ENCODE results near the gene BICC1. TPM values are rescaled to one million over a fixed set of nuclear protein-coding genes. Genes with fewer than 3 reads are reported as not detected.

BICC1 gene
- total RNA-seq, 4 donors from 2014 or later = 28.8 to 39.0 (median 30.5) TPM

GRCh38 chr10:58870070-58870469 lies 357.4 kb downstream of the BICC1 start:
- DNase-seq (ENCODE audit: low spot score in 2 of 2) = no peak
- H3K9me3 ChIP-seq = peaks cover 0 to 9% (median 0%) of the 10 kb centered on the region in 4 donors
- H3K4me3 ChIP-seq = no peak overlapping the region
- WGBS, 2 donors = 93 to 98% methylated on average over 4 of the region's 4 CpGs
- no peaks in the 10 kb centered on the region for H3K27me3 ChIP-seq
- H3K4me1 ChIP-seq = no peaks in the 10 kb centered on the region
- no peak overlapping the region for H3K27ac ChIP-seq
- no peak for TF ChIP-seq EP300 (IDR thresholded peaks at IDR 0.05)
- TF ChIP-seq POLR2A (IDR thresholded peaks at IDR 0.05) = no peak
- no peak for TF ChIP-seq CTCF (IDR thresholded peaks at IDR 0.05)
- H3K36me3 ChIP-seq = no peaks in the 10 kb centered on the region

- TF ChIP-seq EP300 (IDR thresholded peaks at IDR 0.05) = no peak
- no peak for TF ChIP-seq POLR2A (IDR thresholded peaks at IDR 0.05)
- TF ChIP-seq CTCF (IDR thresholded peaks at IDR 0.05) = no peak
- WGBS, 2 donors = 76 to 81% methylated on average over 2 of the region's 2 CpGs
- Histone ChIP-seq H3K27me3 (no peaks in the 10 kb centered on the region), H3K4me1 (no peaks in the 10 kb centered on the region), H3K36me3 (no peaks in the 10 kb centered on the region), H3K4me3 (no peak overlapping the region), H3K9me3 (peaks cover 0 to 9% (median 0%) of the 10 kb centered on the region in 4 donors), H3K27ac (no peak overlapping the region)
- no peak for DNase-seq (ENCODE audit: low spot score in 2 of 2)
Measured at GRCh38 chr10:58873161-58873560, 360.5 kb downstream of the BICC1 start.

Other genes starting within 250 kb of the BICC1 start
- gene IPMK, start 245.0 kb upstream of the BICC1 start, total RNA-seq = 1 to 10 TPM; 4.5 to 6.5 (median 4.8) TPM
- 10 to 100 TPM in 1 of 4 donors, 1 to 10 TPM in 3; 3.7 to 14.2 (median 6.7) TPM for gene CISD1, start 243.7 kb upstream of the BICC1 start, total RNA-seq
- gene UBE2D1, start 177.9 kb upstream of the BICC1 start, total RNA-seq = 10 to 100 TPM in 2 of 4 donors, 1 to 10 TPM in 2; 9.3 to 22.5 (median 12.9) TPM
- 10 to 100 TPM in 3 of 4 donors, 1 to 10 TPM in 1; 9.6 to 35.6 (median 13.8) TPM for gene TFAM, start 127.5 kb upstream of the BICC1 start, total RNA-seq